Mesenchymal stem cell (in vitro differentiated cells and primary cell): ENCODE results near the gene CD52.

Source experiments
- DNase-seq: peaks from one replicate; pipeline ENCODE4 v3.0.0-alpha.2; 2013
- H2AFZ ChIP-seq: one replicate; pipeline ENCODE4 v1.6.1; 2013; ENCODE audit warnings: low read depth, mild to moderate bottlenecking, control low read depth, inconsistent platforms, low read length, moderate library complexity
- H2AK5ac ChIP-seq: 2 replicates; pipeline ENCODE4 v1.6.1; 2013; ENCODE audit warnings: low read length, moderate library complexity, mild to moderate bottlenecking, inconsistent platforms; ENCODE audit not compliant: severe bottlenecking
- H2BK120ac ChIP-seq: one replicate; pipeline ENCODE4 v1.6.1; 2013; ENCODE audit warnings: low read depth, mild to moderate bottlenecking, inconsistent platforms, low read length, moderate library complexity
- H2BK12ac ChIP-seq, 2 experiments: one replicate each; pipeline ENCODE4 v1.6.1; 2013; ENCODE audit warnings: inconsistent platforms in 2 of 2, low read length in 2 of 2, mild to moderate bottlenecking in 2 of 2, moderate library complexity in 2 of 2, control low read depth in 1 of 2
- H2BK15ac ChIP-seq: one replicate; pipeline ENCODE4 v1.6.1; 2013; ENCODE audit warnings: mild to moderate bottlenecking, low read depth, inconsistent platforms; ENCODE audit not compliant: poor library complexity, severe bottlenecking
- H2BK5ac ChIP-seq: 2 replicates; pipeline ENCODE4 v1.6.1; 2013; ENCODE audit warnings: low read depth, mild to moderate bottlenecking, low read length, control low read depth, inconsistent platforms; ENCODE audit not compliant: poor library complexity, severe bottlenecking
- H3K14ac ChIP-seq, 2 experiments: one replicate each; pipeline ENCODE4 v1.6.1; 2013; ENCODE audit warnings: inconsistent platforms in 2 of 2, low read length in 2 of 2, control low read depth in 1 of 2, mild to moderate bottlenecking in 1 of 2, moderate library complexity in 1 of 2
- H3K18ac ChIP-seq, 2 experiments: one replicate each; pipeline ENCODE4 v1.6.1; 2013; ENCODE audit warnings: inconsistent platforms in 2 of 2, low read length in 2 of 2, control low read depth in 1 of 2, low read depth in 1 of 2, mild to moderate bottlenecking in 1 of 2
- H3K23ac ChIP-seq, 2 experiments: one replicate each; pipeline ENCODE4 v1.6.1; 2013; ENCODE audit warnings: inconsistent platforms in 2 of 2, low read length in 2 of 2, mild to moderate bottlenecking in 2 of 2, moderate library complexity in 2 of 2, control low read depth in 1 of 2
- H3K27ac ChIP-seq: 2 replicates; pipeline ENCODE4 v1.5.1; 2013; ENCODE audit warnings: mild to moderate bottlenecking, moderate library complexity, low read length, control low read depth, inconsistent platforms; ENCODE audit not compliant: poor library complexity, severe bottlenecking
- H3K27me3 ChIP-seq, 2 experiments: 2 replicates each; pipeline versions ENCODE4 v1.6.1 to v1.7.0; 2013; ENCODE audit warnings: low read length in 2 of 2, mild to moderate bottlenecking in 2 of 2, moderate library complexity in 2 of 2, control low read depth in 1 of 2, inconsistent platforms in 1 of 2; ENCODE audit not compliant: control insufficient read depth in 1 of 2, insufficient read depth in 1 of 2
- H3K36me3 ChIP-seq, 2 experiments: 2 replicates each; pipeline versions ENCODE4 v1.6.1 to v1.7.0; 2013; ENCODE audit warnings: low read length in 2 of 2, control low read depth in 1 of 2, inconsistent platforms in 1 of 2, low read depth in 1 of 2, mild to moderate bottlenecking in 1 of 2; ENCODE audit not compliant: insufficient read depth in 2 of 2, control insufficient read depth in 1 of 2
- H3K4ac ChIP-seq, 2 experiments: one replicate each; pipeline ENCODE4 v1.6.1; 2013; ENCODE audit warnings: inconsistent platforms in 2 of 2, low read length in 2 of 2, mild to moderate bottlenecking in 2 of 2, moderate library complexity in 2 of 2, control low read depth in 1 of 2, low read depth in 1 of 2
- H3K4me1 ChIP-seq: 2 replicates; pipeline ENCODE4 v1.6.1; 2013; ENCODE audit warnings: low read depth, low read length, control low read depth; ENCODE audit not compliant: control insufficient read depth, insufficient read depth
- H3K4me2 ChIP-seq: 2 replicates; pipeline ENCODE4 v1.6.1; 2013; ENCODE audit warnings: low read length, mild to moderate bottlenecking, inconsistent platforms; ENCODE audit not compliant: poor library complexity, severe bottlenecking
- H3K4me3 ChIP-seq, 2 experiments: 2 replicates each; pipeline versions ENCODE4 v1.5.1 to v1.7.0; 2013; ENCODE audit warnings: low read length in 2 of 2, mild to moderate bottlenecking in 2 of 2, control low read depth in 1 of 2, low read depth in 1 of 2; ENCODE audit not compliant: insufficient read depth in 1 of 2
- H3K79me1 ChIP-seq: replicated peaks from 2 replicates; pipeline ENCODE4 v1.6.1; 2013; ENCODE audit warnings: mild to moderate bottlenecking, control low read depth, low read length, inconsistent platforms; ENCODE audit not compliant: poor library complexity, severe bottlenecking
- H3K9ac ChIP-seq: 2 replicates; pipeline ENCODE4 v1.7.0; 2013; ENCODE audit warnings: mild to moderate bottlenecking, low read length, moderate library complexity
- H3K9me3 ChIP-seq: 2 replicates; pipeline ENCODE4 v1.7.0; 2013; ENCODE audit warnings: mild to moderate bottlenecking, low read length; ENCODE audit not compliant: control insufficient read depth
- H4K8ac ChIP-seq: one replicate; pipeline ENCODE4 v1.6.1; 2013; ENCODE audit warnings: inconsistent platforms, mild to moderate bottlenecking, low read length, moderate library complexity
- H4K91ac ChIP-seq: one replicate; pipeline ENCODE4 v1.6.1; 2013; ENCODE audit warnings: mild to moderate bottlenecking, low read length, inconsistent platforms
- WGBS: methylation state at CpG from one replicate; pipeline ENCODE4 v1.1.7; 2013; ENCODE audit warnings: mixed read lengths; 5-methylcytosine and 5-hydroxymethylcytosine counted together

The CD52 gene

DNA sequence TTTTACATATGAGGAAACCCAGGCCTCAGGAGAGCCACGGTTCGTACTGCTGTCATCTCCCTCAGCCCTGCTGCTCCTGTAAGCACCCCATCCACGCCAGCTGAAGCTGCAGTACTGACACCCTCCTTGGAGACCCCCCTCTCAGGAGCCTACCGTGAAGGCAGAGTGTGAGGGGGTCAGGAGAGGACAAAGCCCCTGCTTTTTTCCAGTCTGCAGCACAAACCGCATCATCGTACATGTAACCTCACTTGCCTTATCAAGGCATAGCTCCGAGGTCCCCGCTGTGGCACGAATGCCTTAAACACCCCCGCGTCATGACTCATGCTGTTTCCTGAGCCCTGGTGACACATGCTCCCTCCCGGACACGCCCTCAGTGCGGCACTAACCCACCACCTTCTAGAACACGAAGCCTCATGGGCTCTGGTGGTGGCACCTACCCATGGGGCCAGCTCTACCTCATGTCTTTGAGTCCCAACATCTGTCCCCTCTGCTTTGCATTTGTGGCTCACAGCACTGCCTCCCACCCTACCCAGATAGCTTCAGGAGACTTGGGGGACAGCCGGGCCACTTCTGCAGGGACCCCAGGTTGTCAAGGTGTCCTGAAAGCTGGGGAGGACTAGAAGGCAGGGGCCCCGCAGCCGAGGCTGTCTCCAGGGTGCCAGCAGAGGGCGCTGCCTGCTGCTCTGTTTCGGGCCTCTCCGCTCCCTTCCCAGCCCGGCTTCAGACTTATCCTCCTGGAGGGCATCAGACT is 33.0 kb upstream of the CD52 start:
- Histone ChIP-seq H3K9ac (peak overlapping the region; percentile 75), H3K27ac (peak overlapping the region; percentile 28), H3K9me3 (no peaks in the 10 kb centered on the region), H2BK120ac (no peak overlapping the region), H3K79me1 (peaks cover 14% of the 10 kb centered on the region), H2AFZ (no peak overlapping the region), H3K4ac (no peak overlapping the region), H4K91ac (peak overlapping the region; percentile 79), H3K4me1 (peaks cover 68% of the 10 kb centered on the region), H2AK5ac (peak overlapping the region; percentile 25), H3K18ac (peak overlapping the region; percentile 60 to 74), H3K27me3 (no peaks in the 10 kb centered on the region), H3K4me3 (no peak overlapping the region), H3K36me3 (peaks cover 24 to 29% of the 10 kb centered on the region in 2 experiments), H3K4me2 (no peak overlapping the region), H4K8ac (peak overlapping the region; percentile 59), H2BK15ac (no peak overlapping the region), H3K23ac (peak overlapping the region in 1 of 2 experiments; percentile 41), H2BK5ac (no peak overlapping the region), H3K14ac (peak overlapping the region in 1 of 2 experiments; percentile 61), H2BK12ac (peak overlapping the region in 1 of 2 experiments; percentile 80)
- 18% methylated on average over 20 of the region's 22 CpGs for WGBS
- DNase-seq: peak; percentile 96

DNA sequence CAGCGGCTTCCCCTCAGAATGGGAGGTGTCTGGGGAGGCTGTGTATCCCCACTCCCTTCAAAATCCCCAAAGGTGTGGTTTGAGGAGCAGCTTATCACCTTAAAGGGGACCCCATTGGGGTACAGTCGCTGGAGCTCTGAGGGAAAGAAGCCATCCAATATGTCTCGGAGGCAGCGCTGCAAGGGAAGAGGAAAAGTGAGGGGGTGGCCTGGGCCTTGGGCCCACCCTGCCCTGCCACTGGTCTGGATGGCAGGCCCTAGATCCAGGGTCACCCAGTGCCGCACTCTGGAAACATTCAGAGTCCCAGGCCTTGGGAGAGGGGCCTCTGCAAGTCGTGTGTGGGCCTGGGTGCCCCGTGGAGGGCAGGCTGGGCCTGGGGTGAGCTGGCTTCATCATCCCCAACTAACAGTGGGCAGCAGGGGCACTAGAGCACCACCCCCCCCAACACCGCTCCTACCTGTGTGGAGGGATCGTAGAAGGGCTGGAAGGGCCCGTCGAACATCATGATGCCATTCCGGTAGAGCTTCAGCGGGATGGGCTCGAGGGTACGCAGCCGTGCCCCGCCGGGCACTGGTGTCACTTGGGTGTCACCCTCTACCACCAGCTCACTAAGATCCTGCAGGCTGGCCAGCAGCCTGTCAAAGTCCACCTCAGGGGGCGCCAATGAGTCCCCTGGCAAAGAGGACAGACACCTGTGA is 32.2 kb upstream of the CD52 start:
- peak overlapping the region; percentile 50 for H2BK15ac ChIP-seq
- peaks cover 15% of the 10 kb centered on the region for H3K79me1 ChIP-seq
- peak overlapping the region in 1 of 2 experiments; percentile 74 for H3K18ac ChIP-seq
- H2AFZ ChIP-seq: no peak overlapping the region
- peak overlapping the region in 1 of 2 experiments; percentile 80 for H2BK12ac ChIP-seq
- no peaks in the 10 kb centered on the region for H3K9me3 ChIP-seq
- peak overlapping the region; percentile 25 for H2AK5ac ChIP-seq
- no peak overlapping the region for H3K4me3 ChIP-seq
- no peak overlapping the region for H3K27ac ChIP-seq
- no peaks in the 10 kb centered on the region for H3K27me3 ChIP-seq
- no peak overlapping the region for H3K4me2 ChIP-seq
- DNase-seq: no peak
- no peak overlapping the region for H2BK5ac ChIP-seq
- H3K4me1 ChIP-seq: peaks cover 74% of the 10 kb centered on the region
- no peak overlapping the region for H3K23ac ChIP-seq
- no peak overlapping the region for H3K4ac ChIP-seq
- H3K9ac ChIP-seq: peak overlapping the region; percentile 75
- no peak overlapping the region for H3K14ac ChIP-seq
- peak overlapping the region; percentile 52 for H4K91ac ChIP-seq
- H2BK120ac ChIP-seq: no peak overlapping the region
- WGBS: 82% methylated on average over 18 of the region's 19 CpGs
- H3K36me3 ChIP-seq: peaks cover 24 to 29% of the 10 kb centered on the region in 2 experiments
- H4K8ac ChIP-seq: no peak overlapping the region

DNA sequence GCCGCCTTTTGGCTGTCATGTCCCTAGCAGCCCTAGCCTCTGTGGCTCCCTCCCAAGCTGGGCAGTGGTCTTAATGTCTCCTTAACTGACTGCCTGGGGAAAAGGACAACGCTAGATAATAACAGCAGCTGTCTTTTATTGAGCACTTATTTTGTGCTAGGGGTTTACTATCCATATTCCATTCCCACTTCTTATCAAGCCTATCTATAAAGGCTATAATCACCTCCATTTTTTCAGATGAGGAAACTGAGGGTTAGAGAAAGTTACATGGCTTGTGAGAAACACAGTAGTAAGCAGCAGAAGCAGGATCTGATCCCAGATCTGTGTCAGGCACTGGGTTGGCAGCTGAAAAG is 31.7 kb upstream of the CD52 start:
- no peak for DNase-seq
- H3K27me3 ChIP-seq: no peaks in the 10 kb centered on the region
- no peak overlapping the region for H2BK120ac ChIP-seq
- WGBS: 62% methylated on average over 2 of the region's 2 CpGs
- no peak overlapping the region for H3K18ac ChIP-seq
- peaks cover 22 to 29% of the 10 kb centered on the region in 2 experiments for H3K36me3 ChIP-seq
- H3K9me3 ChIP-seq: no peaks in the 10 kb centered on the region
- H2BK5ac ChIP-seq: no peak overlapping the region
- no peak overlapping the region for H3K4me3 ChIP-seq
- H3K4ac ChIP-seq: no peak overlapping the region
- no peak overlapping the region for H3K9ac ChIP-seq
- no peak overlapping the region for H3K23ac ChIP-seq
- H2BK15ac ChIP-seq: no peak overlapping the region
- H2AK5ac ChIP-seq: no peak overlapping the region
- no peak overlapping the region for H3K4me2 ChIP-seq
- no peak overlapping the region for H4K91ac ChIP-seq
- no peak overlapping the region for H3K27ac ChIP-seq
- no peak overlapping the region for H4K8ac ChIP-seq
- H2AFZ ChIP-seq: no peak overlapping the region
- no peak overlapping the region for H3K14ac ChIP-seq
- no peak overlapping the region for H2BK12ac ChIP-seq
- peaks cover 15% of the 10 kb centered on the region for H3K79me1 ChIP-seq
- peaks cover 74% of the 10 kb centered on the region for H3K4me1 ChIP-seq

DNA sequence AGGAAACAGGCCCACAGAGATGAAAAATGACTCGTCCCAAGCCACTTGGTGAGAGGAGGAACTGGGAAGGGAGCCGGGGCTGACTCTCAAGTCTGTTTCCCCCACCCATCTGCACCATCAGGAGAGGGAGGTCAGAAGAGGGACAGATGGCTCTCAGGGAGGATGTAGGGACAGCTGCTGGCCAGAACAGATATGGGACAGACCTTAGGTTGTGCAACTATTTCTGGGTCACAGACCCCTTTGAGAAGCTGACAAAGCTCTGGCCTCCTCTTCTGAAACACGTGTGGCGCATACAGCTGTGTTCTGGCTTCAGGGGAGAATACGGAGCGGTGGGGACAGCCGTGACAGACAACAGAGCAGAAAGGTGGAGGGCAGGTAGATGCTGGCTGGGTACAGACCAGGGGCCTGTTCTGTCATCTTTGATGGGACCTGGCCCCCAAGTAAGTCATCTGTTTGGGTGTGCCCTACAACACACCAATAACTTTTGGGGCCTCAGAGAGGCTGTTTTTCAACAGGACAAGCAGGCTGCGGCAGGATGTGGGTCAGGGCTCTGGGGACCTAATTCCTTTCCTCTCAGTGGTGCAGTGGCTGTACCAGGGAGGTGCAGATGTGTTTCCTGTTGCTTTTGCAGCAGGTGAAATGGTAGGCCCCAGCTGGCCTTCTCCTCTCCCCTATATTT is 30.6 kb upstream of the CD52 start:
- Histone ChIP-seq H3K27me3 (no peaks in the 10 kb centered on the region), H3K4me3 (no peak overlapping the region), H2BK120ac (no peak overlapping the region), H3K4me1 (peaks cover 69% of the 10 kb centered on the region), H3K9me3 (no peaks in the 10 kb centered on the region), H3K14ac (no peak overlapping the region), H4K91ac (no peak overlapping the region), H3K36me3 (peaks cover 13 to 23% of the 10 kb centered on the region in 2 experiments), H3K18ac (no peak overlapping the region), H2AK5ac (peak overlapping the region; percentile 28), H3K4me2 (no peak overlapping the region), H4K8ac (no peak overlapping the region), H2BK15ac (no peak overlapping the region), H3K4ac (no peak overlapping the region), H3K23ac (no peak overlapping the region), H3K9ac (peak overlapping the region; percentile 39), H2BK12ac (peak overlapping the region in 1 of 2 experiments; percentile 31), H3K27ac (no peak overlapping the region), H2AFZ (no peak overlapping the region), H3K79me1 (peaks cover 13% of the 10 kb centered on the region), H2BK5ac (no peak overlapping the region)
- peak; percentile 21 for DNase-seq
- WGBS: 41% methylated on average over 8 of the region's 8 CpGs
